Activated CD4-positive, CD25-positive, alpha-beta regulatory T cell treated with anti-CD3 and anti-CD28 coated beads, Interleukin-2, amount 50 U/mL, for 16 hours (primary cell): ENCODE data around the gene CLEC1A.
"Not testable (repeated sequence)": the region's sequence is repeated elsewhere in the genome, so short reads cannot be mapped to it uniquely, and the experiment has no call there.

ENCODE experiments used
- DNase-seq: peaks from one replicate; pipeline ENCODE4 v3.0.0-alpha.2; 2020; ENCODE audit warnings: low read depth, low spot score

The CLEC1A gene

GRCh38 chr12:10048526-10048925, 50.3 kb downstream of the CLEC1A start:
- no peak for DNase-seq

GRCh38 chr12:10042167-10042566, 56.6 kb downstream of the CLEC1A start:
- DNase-seq: no peak

GRCh38 chr12:10033783-10034545, 64.8 kb downstream of the CLEC1A start:
- DNase-seq: no peak

DNA sequence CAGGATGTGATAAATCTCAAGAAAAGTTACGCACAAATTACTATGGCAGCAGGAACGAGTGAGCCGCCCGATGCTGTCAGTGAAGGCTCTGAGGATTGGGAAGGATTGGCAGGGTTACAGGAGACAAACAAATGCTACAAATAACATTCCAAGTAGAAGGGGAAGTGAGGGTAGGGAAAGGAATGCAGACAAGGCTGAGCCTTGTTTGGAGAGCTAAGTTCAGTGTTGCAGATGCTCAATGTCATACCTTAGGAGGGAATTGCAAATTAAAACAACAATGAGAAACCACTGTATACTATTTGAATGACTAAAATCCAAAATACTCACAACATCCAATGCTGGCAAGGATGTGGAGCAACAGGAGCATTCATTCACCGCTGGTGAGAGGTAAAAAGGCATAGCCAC, 67.0 kb downstream of the CLEC1A start:
- DNase-seq: no peak

DNA sequence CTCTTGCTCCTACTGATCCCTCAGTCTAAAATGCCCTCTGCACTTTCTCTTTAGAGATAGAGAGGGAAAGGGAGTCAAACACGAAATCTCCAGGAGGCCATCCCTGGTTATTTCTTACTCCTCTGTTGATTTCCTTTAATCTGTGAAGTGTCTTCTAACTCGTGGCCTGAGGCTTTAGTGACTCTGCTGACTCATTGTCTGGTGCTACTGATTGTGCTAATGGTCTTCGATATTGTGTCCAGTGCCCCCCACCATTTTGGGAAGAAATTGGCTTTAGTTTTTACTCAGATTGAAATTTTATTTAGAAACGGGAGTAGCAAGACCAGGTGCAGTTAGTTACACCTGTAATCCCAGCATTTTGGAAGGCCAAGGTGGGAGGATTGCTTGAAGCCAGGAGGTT, 67.5 kb downstream of the CLEC1A start:
- DNase-seq: no peak

DNA sequence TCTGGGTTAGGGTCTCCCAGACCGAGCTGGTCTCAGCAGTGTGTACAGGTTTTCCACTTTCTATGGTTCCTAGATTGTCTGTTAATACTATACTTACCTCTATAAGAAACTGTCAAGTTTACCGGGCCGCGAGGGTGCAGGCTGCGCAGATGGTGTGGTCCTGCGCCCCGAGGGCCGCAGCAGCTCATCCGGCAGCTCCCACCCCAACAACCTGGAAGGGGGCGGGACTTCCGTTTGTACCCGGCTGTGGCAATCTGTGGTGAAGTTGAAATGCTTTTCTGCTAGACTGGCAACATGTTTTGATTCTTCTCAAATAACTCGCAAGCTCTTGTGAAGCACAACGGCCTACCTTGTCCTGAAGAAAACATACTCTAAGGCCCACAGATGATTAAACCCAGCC, 68.3 kb downstream of the CLEC1A start, which contains the start of gene CLEC9A:
TSS of gene CLEC9A (plus strand) at position 237 of the 400 bp plus-strand sequence. CDS start 22,006 bp downstream, outside the sequence.
- DNase-seq: no peak

- no peak for DNase-seq
These were observed 71.1 kb downstream of the CLEC1A start for GRCh38 chr12:10027721-10028120.

GRCh38 chr12:10027311-10027710, 71.5 kb downstream of the CLEC1A start:
- no peak for DNase-seq

DNA sequence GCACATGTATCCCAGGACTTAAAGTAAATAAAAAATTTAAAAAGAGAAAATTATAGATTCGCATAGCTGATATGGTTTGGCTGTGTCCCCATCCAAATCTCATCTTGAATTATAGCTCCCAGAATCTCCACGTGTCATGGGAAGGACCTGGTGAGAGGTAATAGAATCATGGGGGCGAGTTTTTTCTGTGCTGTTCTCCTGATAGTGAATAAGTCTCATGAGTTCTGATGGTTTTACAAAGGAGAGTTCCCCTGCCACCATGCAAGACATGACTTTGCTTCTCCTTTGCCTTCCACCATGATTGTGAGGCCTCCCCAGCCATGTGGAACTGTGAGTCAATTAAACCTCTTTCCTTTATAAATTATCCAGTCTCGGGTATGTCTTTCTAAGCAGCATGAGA, 72.1 kb downstream of the CLEC1A start:
- not testable (repeated sequence) for DNase-seq

DNA sequence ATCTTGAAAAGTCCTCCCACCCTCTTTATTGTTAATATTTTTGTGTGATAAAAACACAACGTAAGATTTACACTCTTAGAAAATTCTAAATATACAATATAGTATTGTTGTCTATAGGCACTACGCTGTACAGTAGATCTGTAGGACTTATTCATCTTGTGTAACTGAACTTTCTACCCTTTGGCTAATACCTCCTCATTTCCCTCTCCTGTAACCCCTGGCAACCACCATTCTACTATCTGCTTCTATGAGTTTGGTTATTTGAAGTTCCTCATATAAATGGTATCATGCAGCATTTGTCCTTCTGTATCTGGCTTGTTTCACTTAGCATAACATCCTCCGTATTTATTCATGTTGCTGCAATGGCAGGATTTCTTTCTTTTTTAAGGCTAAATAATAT, 73.5 kb downstream of the CLEC1A start:
- DNase-seq: no peak

DNA sequence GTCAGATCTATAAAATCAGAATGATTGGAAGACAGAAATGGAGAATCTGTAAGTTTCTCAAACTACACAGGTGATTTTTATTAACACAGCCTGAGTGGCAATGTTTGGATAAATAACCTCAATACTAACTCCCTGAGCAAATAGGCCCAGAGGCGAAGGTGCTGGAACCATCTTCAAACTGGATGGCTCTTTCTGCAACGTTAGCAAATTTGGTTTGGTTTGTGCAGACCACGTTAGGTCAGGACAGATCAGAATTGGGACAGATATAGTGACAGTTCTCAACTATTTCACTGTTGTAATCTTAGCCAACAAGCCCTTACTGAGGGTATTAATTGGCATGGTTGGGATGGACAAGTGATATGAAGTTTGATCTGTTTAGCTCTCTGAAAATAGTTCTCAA, 77.4 kb downstream of the CLEC1A start:
- DNase-seq: no peak
